HepG2 (cell line): Measurements from ENCODE around the gene NAV2.

ENCODE experiments used
- BRCA1 ChIP-seq: sonication (generic); formaldehyde crosslinking; IDR thresholded peaks from 2 replicates; pipeline ENCODE4 v1.4.0; 2020; ENCODE audit warnings: missing genetic modification reagents
- CCAR2 ChIP-seq: fragments of 200-400 bp; formaldehyde crosslinking; optimal IDR thresholded peaks from 2 replicates; pipeline ENCODE3; 2018; ENCODE audit warnings: low read depth, mild to moderate bottlenecking, low read length, moderate library complexity
- CTCF ChIP-seq: sonication (generic); formaldehyde crosslinking; IDR thresholded peaks from 2 replicates; pipeline ENCODE4 v1.5.0; 2020; ENCODE audit warnings: mild to moderate bottlenecking, missing genetic modification reagents, moderate library complexity
- MYC ChIP-seq: sonication (generic); formaldehyde crosslinking; IDR thresholded peaks from 2 replicates; pipeline ENCODE4 v1.9.0; 2021; ENCODE audit warnings: missing genetic modification reagents, borderline replicate concordance
- POLR2AphosphoS2 ChIP-seq: IDR thresholded peaks from 2 replicates; pipeline ENCODE4 v1.6.1; 2011; ENCODE audit warnings: low read depth, low read length, improper control_type of control experiment
- PRPF4 ChIP-seq: fragments of 200-400 bp; formaldehyde crosslinking; IDR thresholded peaks from 2 replicates; pipeline ENCODE4 v1.6.1; 2016; ENCODE audit warnings: low read length, low read depth; ENCODE audit not compliant: poor library complexity, severe bottlenecking

- TF ChIP-seq MYC (CRISPR knock-in tag) (no peak), PRPF4 (no peak), POLR2AphosphoS2 (no peak), CCAR2 (no peak), CTCF (no peak), BRCA1 (CRISPR knock-in tag) (no peak)
Observed at GRCh38 chr11:19821412-19821875, 108.8 kb downstream of the NAV2 start.
